HG02678 (cell line): ENCODE measurements around the gene FBXO31.

Experiments used
- ATAC-seq: cut with Tn5 transposase; IDR thresholded peaks from one replicate; pipeline ENCODE4 v1.9.1; 2021; ENCODE audit warnings: mild to moderate bottlenecking, moderate library complexity; ENCODE audit not compliant: unreplicated experiment

FBXO31 gene

GRCh38 chr16:87293990-87294389 is 89.6 kb downstream of the FBXO31 start:
- no peak for ATAC-seq

- ATAC-seq = no peak
Observed at GRCh38 chr16:87291944-87292343, 91.6 kb downstream of the FBXO31 start.

- ATAC-seq = no peak
Observed at GRCh38 chr16:87288753-87289362, 94.7 kb downstream of the FBXO31 start.

GRCh38 chr16:87286839-87287626 is 96.5 kb downstream of the FBXO31 start:
- no peak for ATAC-seq

- no peak for ATAC-seq
Observed at GRCh38 chr16:87284183-87284582, 99.4 kb downstream of the FBXO31 start.

GRCh38 chr16:87279094-87279658 is 104.4 kb downstream of the FBXO31 start:
- no peak for ATAC-seq

GRCh38 chr16:87278191-87279093 is 105.1 kb downstream of the FBXO31 start:
- no peak for ATAC-seq
